GM19463 (cell line): ENCODE data around the gene RERG.

ENCODE experiments used
- ATAC-seq: cut with Tn5 transposase; IDR thresholded peaks from one replicate; pipeline ENCODE4 v1.9.1; 2021; ENCODE audit warnings: mild to moderate bottlenecking, moderate library complexity; ENCODE audit not compliant: unreplicated experiment

Gene RERG

DNA sequence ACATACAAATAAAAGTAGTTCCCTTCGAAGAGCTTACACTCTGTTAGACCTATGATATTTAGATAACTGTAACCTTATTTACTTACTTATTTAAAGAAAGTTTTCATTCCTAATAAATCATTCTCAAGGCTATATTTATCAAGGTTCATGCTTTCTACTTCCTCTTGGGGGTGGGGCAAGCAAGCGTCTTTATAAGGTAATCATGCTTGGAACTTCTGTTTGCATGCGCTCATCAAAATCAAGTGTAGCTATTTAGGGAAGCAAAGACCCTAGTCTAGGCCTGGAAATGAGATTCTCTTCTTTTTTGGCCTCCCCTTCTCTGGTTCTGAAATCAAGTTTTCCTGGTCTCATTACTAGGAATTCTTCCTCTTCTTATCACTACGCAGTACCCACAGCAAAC, 766 bp downstream of the RERG start:
- no peak for ATAC-seq

DNA sequence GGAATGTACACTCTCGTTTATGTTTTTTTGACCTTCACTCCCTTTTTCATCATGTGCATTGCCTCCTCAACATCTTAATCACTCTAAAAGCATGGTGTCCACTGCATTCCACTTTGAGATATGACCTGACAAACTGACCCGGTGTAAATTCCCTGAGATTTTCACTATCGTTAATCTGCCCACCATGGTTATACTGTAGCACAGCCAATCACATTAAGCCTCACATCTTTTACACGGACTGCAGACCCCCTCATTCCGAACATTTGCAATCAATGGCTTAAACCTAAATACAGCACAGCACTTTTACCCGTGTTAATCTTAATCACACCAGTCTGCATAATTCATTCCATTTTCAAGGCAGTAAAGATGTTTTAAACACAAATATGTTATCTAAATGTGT, 2.4 kb downstream of the RERG start:
- no peak for ATAC-seq

DNA sequence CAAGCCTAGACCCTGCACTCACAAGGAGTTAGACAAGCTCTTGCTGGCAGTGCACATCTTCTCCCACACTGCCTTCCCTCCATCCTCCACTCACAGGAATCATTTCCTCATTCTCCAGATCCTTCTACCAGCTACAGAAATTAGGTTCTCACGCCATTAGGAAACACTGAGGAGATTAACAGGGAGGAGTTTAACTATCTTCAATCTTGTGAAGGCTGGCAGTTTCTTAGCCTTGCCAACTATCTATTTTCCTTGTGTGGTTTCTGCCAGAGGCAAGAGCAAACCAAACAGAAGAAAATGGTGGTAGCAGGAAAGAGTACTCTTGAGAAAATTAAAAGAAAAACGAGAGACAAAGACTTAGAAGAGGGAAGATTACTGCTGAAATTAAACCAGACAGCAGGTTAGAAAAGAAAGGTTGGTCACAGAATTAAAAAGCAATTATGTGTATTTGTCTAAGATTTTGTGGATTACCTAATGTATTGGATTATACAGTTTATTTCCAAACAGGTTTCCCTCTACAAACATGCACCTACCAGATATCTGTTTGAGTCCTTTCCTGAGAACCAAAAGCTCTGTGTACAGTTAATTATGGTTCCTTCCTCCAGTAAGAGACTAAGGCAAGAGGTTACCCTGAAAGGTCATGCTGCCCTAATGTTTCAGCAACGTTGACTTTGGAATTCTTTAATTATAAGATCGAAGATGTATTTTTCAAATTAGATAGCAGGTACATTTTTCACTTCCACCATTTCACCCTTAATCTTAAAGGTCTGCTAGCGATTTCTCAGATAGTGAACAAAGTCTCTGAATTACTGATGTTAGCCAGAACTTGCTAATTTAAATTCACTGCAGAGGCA, 5.0 kb downstream of the RERG start:
- ATAC-seq: no peak

- no peak for ATAC-seq
Measured at GRCh38 chr12:15214851-15215601, 6.2 kb downstream of the RERG start.

DNA sequence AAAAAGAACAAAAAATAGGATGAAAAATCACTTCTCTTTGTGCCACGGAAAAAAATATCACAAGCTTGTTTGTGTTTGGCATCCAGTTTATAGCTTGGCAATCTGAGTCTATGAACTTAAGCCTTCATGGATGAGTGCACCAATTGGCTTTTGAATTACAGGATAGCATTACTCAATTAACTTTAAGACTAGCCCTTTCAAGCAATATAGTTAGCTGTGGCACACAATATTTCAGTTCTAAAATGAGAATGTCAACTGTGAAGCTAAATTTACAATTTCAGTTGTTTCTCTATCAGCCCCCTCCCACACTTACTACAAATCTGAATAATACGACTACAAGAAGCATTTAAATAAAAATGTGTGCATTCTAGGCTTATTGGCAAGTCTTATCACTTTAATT, 8.3 kb downstream of the RERG start:
- no peak for ATAC-seq

DNA sequence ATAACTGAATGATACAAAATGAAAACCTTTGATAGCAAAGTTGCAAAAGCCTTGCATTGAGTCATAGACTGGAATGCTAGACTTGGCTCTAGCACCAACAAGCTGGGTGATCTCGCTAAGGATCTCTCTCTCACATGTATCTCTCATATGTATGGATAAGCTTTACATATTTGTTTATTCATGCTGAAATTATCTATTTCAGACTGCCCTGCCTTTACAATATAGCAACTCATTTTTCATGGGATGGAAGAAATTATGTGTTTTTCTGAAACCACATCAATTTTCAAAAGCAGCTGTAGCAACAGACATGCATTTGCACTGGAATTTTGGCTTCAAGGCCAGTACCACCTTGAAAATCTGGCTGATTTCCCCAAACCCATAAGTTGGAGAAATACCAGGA, 11.4 kb downstream of the RERG start:
- ATAC-seq: no peak

DNA sequence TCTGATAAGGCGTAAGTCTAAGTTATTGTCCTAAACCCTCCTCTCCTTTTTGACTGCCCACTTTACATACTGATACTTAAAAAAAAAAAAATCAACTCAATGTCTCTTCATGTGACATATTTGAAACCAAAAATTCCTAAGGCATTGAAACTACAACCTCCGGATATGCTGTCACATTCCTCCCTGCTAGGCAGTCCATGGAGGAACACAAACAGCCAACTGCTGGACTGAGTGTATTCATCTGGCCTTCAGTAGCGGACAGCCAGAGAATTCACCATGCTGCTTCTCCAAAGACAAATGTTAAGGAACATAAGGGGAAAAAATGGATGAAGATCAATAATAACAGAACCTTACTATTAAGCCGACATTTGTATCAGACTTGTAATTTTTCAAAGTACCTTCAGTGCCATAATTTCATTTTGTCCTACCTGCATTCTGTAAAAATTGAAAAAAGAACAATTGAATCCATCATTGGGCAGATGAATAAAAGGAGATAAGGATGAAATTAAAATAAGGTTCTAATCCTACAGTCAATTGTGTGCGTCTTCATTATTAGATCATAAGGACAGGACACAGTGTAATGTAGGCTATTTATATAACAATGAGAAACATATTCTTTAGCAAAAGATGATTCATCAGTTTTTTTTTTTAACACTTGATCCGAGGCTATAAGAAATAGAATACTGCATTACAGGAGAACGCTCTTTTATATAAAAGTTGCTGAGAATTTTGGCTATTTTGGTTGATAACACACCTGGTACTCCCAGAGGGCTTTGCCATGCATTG, 12.2 kb downstream of the RERG start:
- no peak for ATAC-seq

- ATAC-seq: no peak
Measured at GRCh38 chr12:15208140-15208539, 13.1 kb downstream of the RERG start.

DNA sequence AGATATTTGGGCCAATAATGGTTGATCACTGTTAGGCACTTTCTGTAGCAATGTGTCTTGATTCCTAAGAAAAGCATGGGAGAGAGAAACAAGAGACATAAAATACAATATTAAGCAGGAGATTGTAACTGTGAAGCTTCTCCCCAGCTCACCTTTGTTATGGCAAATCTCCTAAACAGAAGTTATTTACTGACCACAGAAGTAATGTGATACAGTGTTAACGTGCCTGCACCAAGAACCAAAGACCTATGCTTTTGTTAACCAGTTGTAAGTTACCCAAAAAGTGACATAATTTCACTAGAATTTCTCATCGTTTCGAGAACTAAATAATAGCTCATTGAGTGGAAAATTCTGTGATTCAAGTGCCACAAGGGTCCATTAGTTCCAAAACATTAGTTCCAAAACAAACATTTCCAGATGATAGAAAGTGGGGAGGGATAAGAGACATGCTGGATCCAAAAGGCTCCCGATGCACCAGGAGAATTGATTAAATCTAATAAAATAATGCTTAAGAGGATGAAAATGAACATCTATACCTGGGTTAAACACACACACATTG, 14.3 kb downstream of the RERG start:
- no peak for ATAC-seq

DNA sequence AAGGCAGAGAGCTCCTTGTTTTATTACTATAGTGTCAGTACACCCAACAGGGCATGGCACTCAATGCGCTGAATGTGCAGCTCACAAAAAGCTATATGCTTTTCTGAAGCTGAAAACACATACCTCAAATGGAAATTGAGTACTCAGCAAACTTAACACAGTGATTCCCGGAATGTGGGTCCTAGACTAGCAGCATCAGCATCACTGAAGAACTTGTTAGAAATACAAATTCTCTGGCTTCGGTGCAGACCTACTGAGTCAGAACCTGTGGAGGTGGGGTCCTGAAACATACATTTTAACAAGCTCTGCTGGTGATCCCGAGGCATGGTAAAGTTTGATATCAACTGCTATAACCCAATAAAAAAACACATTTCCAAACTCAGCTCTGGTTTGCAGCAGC, 14.9 kb downstream of the RERG start:
- ATAC-seq: no peak

DNA sequence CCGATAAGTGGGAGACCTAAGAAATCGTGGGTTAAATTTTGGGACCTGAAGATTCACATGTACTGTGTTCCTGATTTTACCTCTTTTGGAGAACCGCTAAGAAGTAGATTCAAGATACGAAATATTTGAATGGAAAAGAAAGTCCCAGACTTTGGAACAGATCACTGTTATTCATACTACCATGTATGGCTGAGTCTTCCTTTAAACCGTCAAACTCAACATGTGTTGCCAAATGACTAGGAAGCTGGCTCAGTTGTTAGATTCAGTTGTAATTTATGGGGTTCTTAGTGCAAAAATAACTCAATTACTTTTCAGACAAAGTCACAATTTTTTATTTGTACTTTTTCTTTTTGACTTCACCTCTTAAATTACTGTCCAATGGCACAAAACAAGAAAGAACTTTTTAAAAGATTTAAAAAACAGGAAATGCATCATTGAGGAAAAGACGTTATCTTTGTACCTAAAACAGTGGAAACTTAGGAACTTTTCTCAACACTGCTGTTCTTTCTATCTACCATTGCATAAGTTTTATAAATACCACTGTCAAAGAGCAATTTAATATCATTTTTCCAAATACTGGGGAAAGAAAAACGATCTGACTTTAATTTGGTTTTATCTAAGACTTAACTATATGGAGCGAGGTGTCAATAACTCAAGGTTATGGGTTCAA, 15.7 kb downstream of the RERG start:
- no peak for ATAC-seq

DNA sequence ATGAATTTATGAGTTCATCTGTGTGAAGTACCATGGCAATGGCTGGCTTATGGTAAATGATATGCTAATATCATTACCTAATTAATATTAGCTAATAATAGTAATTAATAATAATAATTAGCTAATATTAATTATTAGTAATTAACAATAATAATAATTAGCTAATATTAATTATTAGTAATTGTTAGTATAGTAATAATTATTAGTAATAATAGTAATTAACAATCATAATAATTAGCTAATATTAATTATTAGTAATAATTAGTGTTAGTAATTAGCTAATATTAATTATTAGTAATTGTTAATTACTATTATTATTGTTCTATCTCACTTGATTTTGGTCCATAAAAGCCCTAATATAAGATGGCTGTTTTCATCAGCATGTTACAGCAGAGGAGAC, 19.8 kb downstream of the RERG start:
- ATAC-seq: no peak

DNA sequence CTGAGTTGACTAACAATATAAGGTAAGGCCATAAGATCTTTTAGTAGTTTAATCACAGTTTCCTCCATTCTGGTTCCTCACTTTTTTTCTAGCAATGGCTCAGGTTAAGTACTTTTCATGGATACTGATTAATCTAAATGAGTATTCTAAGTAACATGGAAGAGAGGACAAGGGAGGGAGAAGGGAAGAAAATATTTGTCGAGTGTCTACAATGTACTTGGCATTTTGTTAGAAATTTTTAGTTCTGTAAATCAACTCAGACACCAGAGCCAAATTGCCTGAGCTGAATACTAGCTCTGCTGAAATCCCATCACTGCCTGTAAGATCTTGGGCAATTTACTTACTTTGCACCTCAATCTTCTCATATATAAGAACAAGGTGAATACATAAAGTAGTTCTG, 20.2 kb downstream of the RERG start:
- no peak for ATAC-seq

- ATAC-seq: no peak
Measured at GRCh38 chr12:15200641-15201040, 20.6 kb downstream of the RERG start.

- no peak for ATAC-seq
Measured at GRCh38 chr12:15199930-15200329, 21.3 kb downstream of the RERG start.

GRCh38 chr12:15196678-15197505, 24.3 kb downstream of the RERG start:
- no peak for ATAC-seq

DNA sequence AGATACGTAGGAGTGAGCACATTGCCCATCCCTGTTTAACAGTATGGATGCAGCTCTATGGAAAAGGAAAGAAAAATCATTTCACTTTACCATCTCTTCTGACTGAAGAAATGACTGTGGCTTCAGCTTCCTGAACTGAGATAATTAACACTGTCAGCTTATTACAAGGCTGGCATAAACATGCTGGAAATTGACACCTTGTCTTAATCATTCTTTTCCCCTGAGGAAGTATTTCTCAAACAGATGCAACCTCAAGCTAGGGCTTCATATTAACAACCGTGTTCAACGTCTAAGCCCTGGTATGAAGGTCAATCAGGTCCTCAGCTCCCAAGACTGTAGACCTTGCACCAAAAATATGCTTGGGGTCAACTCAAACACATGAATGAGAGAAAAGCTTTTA, 25.0 kb downstream of the RERG start:
- no peak for ATAC-seq

- no peak for ATAC-seq
Measured at GRCh38 chr12:15194456-15195368, 26.5 kb downstream of the RERG start.

DNA sequence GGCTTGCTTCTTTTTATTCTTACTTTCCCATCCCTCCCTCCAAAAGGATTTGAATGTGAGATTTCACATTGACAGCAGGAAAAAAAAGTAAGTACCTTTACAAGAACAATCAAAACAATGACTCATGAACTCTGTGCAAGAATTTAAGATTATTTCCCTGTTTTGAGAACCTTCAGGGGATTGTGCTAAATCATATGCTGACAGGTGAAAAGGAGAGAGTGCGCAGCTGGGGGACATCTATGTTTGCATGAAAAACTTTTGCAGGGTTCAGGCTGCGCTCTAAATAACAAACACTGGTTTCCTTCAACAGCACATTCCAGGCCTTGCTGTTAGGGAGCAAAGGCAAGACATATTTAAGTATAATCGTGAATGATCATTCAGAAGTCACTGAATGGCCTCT, 27.3 kb downstream of the RERG start:
- ATAC-seq: no peak
